KOPT-K1 (cell line): ENCODE results near the gene SRGAP2B.
"Not testable (repeated sequence)": the region's sequence is repeated elsewhere in the genome, so short reads cannot be mapped to it uniquely, and the experiment has no call there.

Experiments
- H3K27ac ChIP-seq: fragments of 200-600 bp; sonication (generic); 2 replicates; pipeline ENCODE4 v1.5.1; 2016; ENCODE audit warnings: antibody characterized with exemption, mild to moderate bottlenecking, low read depth, low read length; ENCODE audit not compliant: poor library complexity, severe bottlenecking
- H3K36me3 ChIP-seq: fragments of 200-600 bp; sonication (generic); 2 replicates; pipeline ENCODE4 v1.5.1; 2017; ENCODE audit warnings: antibody characterized with exemption, mild to moderate bottlenecking, low read length, moderate library complexity; ENCODE audit not compliant: insufficient read depth
- H3K9me3 ChIP-seq: fragments of 200-600 bp; sonication (generic); 2 replicates; pipeline ENCODE4 v1.5.1; 2017; ENCODE audit warnings: antibody characterized with exemption, low read length, mild to moderate bottlenecking; ENCODE audit not compliant: insufficient read depth, poor library complexity, severe bottlenecking

Gene SRGAP2B

GRCh38 chr1:144930085-144930777, 164.9 kb downstream of the SRGAP2B start:
- H3K9me3 ChIP-seq, H3K27ac ChIP-seq: not testable (repeated sequence)

GRCh38 chr1:144927292-144927691, 167.8 kb downstream of the SRGAP2B start:
- not testable (repeated sequence) for H3K27ac ChIP-seq, H3K9me3 ChIP-seq

More at GRCh38 chr1:144930085-144930777, 164.9 kb downstream of the SRGAP2B start:
- H3K36me3 ChIP-seq: not testable (repeated sequence)

GRCh38 chr1:144923640-144924039, 171.5 kb downstream of the SRGAP2B start:
- H3K36me3 ChIP-seq, H3K27ac ChIP-seq, H3K9me3 ChIP-seq: not testable (repeated sequence)

More at GRCh38 chr1:144927292-144927691, 167.8 kb downstream of the SRGAP2B start:
- not testable (repeated sequence) for H3K36me3 ChIP-seq

- not testable (repeated sequence) for H3K27ac ChIP-seq, H3K36me3 ChIP-seq, H3K9me3 ChIP-seq
Measured at GRCh38 chr1:144922785-144923184, 172.3 kb downstream of the SRGAP2B start.

GRCh38 chr1:144919106-144919505, 176.0 kb downstream of the SRGAP2B start:
- H3K36me3 ChIP-seq, H3K27ac ChIP-seq, H3K9me3 ChIP-seq: not testable (repeated sequence)

GRCh38 chr1:144918027-144918603, 177.0 kb downstream of the SRGAP2B start:
- H3K36me3 ChIP-seq, H3K9me3 ChIP-seq, H3K27ac ChIP-seq: not testable (repeated sequence)

GRCh38 chr1:144917154-144918026, 177.7 kb downstream of the SRGAP2B start:
- not testable (repeated sequence) for H3K36me3 ChIP-seq, H3K27ac ChIP-seq, H3K9me3 ChIP-seq

GRCh38 chr1:144913977-144914734, 181.0 kb downstream of the SRGAP2B start:
- H3K9me3 ChIP-seq, H3K36me3 ChIP-seq, H3K27ac ChIP-seq: not testable (repeated sequence)

GRCh38 chr1:144913458-144913857, 181.7 kb downstream of the SRGAP2B start:
- not testable (repeated sequence) for H3K27ac ChIP-seq, H3K36me3 ChIP-seq, H3K9me3 ChIP-seq

- not testable (repeated sequence) for H3K9me3 ChIP-seq, H3K27ac ChIP-seq, H3K36me3 ChIP-seq
Measured at GRCh38 chr1:144910729-144911128, 184.4 kb downstream of the SRGAP2B start.

- not testable (repeated sequence) for H3K36me3 ChIP-seq, H3K27ac ChIP-seq, H3K9me3 ChIP-seq
Measured at GRCh38 chr1:144900841-144901240, 194.3 kb downstream of the SRGAP2B start.

- not testable (repeated sequence) for H3K27ac ChIP-seq, H3K36me3 ChIP-seq, H3K9me3 ChIP-seq
Measured at GRCh38 chr1:144894454-144895201, 200.5 kb downstream of the SRGAP2B start.

GRCh38 chr1:144893710-144894438, 201.3 kb downstream of the SRGAP2B start:
- not testable (repeated sequence) for H3K9me3 ChIP-seq, H3K27ac ChIP-seq, H3K36me3 ChIP-seq

- H3K9me3 ChIP-seq, H3K27ac ChIP-seq, H3K36me3 ChIP-seq: not testable (repeated sequence)
Measured at GRCh38 chr1:144893062-144893461, 202.1 kb downstream of the SRGAP2B start.
